HCT116 (cell line): ENCODE results near the gene SERHL2. TPM values are rescaled to one million over a fixed set of nuclear protein-coding genes. Genes with fewer than 3 reads are reported as not detected.

ENCODE experiments used
- ATAC-seq: fragments of 200-7000 bp; cut with Tn5 transposase; 2 replicates; pipeline ENCODE4 v1.9.1; 2020; ENCODE audit warnings: mild to moderate bottlenecking, moderate library complexity
- BruUV-seq: library from RNA; stranded (reverse); fragments of 400-500 nt; replicated peaks from 2 replicates; lab custom pipeline; 2021; lab: Mats Ljungman, UMichigan
- CTCF ChIA-PET: fragments of 300-600 bp; sonication (Branson Sonifier 250); formaldehyde crosslinking; loops from one replicate; lab custom pipeline; 2021; ENCODE audit warnings: antibody characterized with exemption; lab: Charles Lee
- POLR2A ChIA-PET: fragments of 300-600, 350-600 bp; sonication (Branson Sonifier 250); formaldehyde crosslinking; loops from one replicate; lab custom pipeline; 2021; ENCODE audit warnings: antibody characterized with exemption; lab: Charles Lee
- RAD21 ChIA-PET, 2 experiments: fragments of 300-600 bp; sonication (Branson Sonifier 250); formaldehyde crosslinking; loops; one replicate each; lab custom pipeline; 2023; ENCODE audit warnings: low total read pairs in 2 of 2; ENCODE audit not compliant: uncharacterized antibody in 2 of 2, unreplicated experiment in 2 of 2, low non-redundant PET in 1 of 2; lab: Charles Lee
- DNase-seq: peaks from one replicate; pipeline ENCODE4 v3.0.0-alpha.2; 2010; ENCODE audit warnings: low read depth, low spot score
- H2AFZ ChIP-seq: fragments of 200-600 bp; shearing (Covaris generic), sonication (generic); 2 replicates; pipeline ENCODE4 v1.6.1; 2017; ENCODE audit warnings: low read depth, mixed run types, mixed read lengths, antibody characterized with exemption, low read length; ENCODE audit not compliant: poor library complexity, severe bottlenecking
- H3K27ac ChIP-seq: 2 replicates; pipeline ENCODE4 v1.5.1; 2012; ENCODE audit warnings: low read depth, low read length
- H3K27me3 ChIP-seq: fragments of 200-600 bp; sonication (generic); 2 replicates; pipeline ENCODE4 v1.6.1; 2016; ENCODE audit warnings: mixed run types, low read length, mixed read lengths; ENCODE audit not compliant: insufficient read depth
- H3K36me3 ChIP-seq, 2 experiments: fragments of 200-500 bp in 1 of 2; fragments of 200-600 bp in 1 of 2; sonication (Bioruptor generic) in 1 of 2; sonication (generic) in 1 of 2; 2 replicates each; pipeline versions ENCODE4 v1.5.1 to v1.6.1; 2014 to 2016; ENCODE audit warnings: low read length in 2 of 2, inconsistent platforms in 1 of 2, mixed read lengths in 1 of 2, mixed run types in 1 of 2; ENCODE audit not compliant: insufficient read depth in 2 of 2, control insufficient read depth in 1 of 2
- H3K4me1 ChIP-seq, 2 experiments: fragments of 200-600 bp in 1 of 2; sonication (generic) in 1 of 2; 2 replicates each; pipeline versions ENCODE4 v1.5.1 to v1.6.1; 2012 to 2017; ENCODE audit warnings: low read length in 2 of 2, inconsistent platforms in 1 of 2, mild to moderate bottlenecking in 1 of 2, mixed read lengths in 1 of 2, mixed run types in 1 of 2, moderate library complexity in 1 of 2; ENCODE audit not compliant: insufficient read depth in 2 of 2, control insufficient read depth in 1 of 2
- H3K4me2 ChIP-seq: fragments of 200-600 bp; sonication (generic); 2 replicates; pipeline ENCODE4 v1.6.1; 2017; ENCODE audit warnings: mixed run types, low read length, mixed read lengths
- H3K4me3 ChIP-seq, 2 experiments: fragments of 200-600 bp in 1 of 2; sonication (generic) in 1 of 2; replicated peaks in 1 of 2; 2 replicates each; pipeline ENCODE4 v1.5.1; 2011 to 2016; ENCODE audit warnings: low read length in 2 of 2, control low read depth in 1 of 2, low read depth in 1 of 2, mild to moderate bottlenecking in 1 of 2, mixed read lengths in 1 of 2, mixed run types in 1 of 2
- H3K79me2 ChIP-seq: fragments of 200-600 bp; sonication (generic); 2 replicates; pipeline ENCODE4 v1.6.1; 2017; ENCODE audit warnings: mild to moderate bottlenecking, mixed run types, low read length, moderate library complexity, mixed read lengths; ENCODE audit not compliant: insufficient read depth
- H3K9ac ChIP-seq: fragments of 200-600 bp; sonication (generic); 2 replicates; pipeline ENCODE4 v1.6.1; 2016; ENCODE audit warnings: low read length, mixed read lengths
- H3K9me2 ChIP-seq: fragments of 200-600 bp; sonication (generic), shearing (Covaris generic); 2 replicates; pipeline ENCODE4 v1.6.1; 2017; ENCODE audit warnings: mixed run types, mild to moderate bottlenecking, moderate library complexity; ENCODE audit not compliant: insufficient read depth
- H3K9me3 ChIP-seq, 2 experiments: fragments of 200-500 bp in 1 of 2; fragments of 200-600 bp in 1 of 2; sonication (Bioruptor generic) in 1 of 2; sonication (generic) in 1 of 2; 2 replicates each; pipeline ENCODE4 v1.6.1; 2014 to 2017; ENCODE audit warnings: low read length in 2 of 2, mixed read lengths in 2 of 2, inconsistent platforms in 1 of 2, low read depth in 1 of 2, mild to moderate bottlenecking in 1 of 2, mixed run types in 1 of 2, moderate library complexity in 1 of 2; ENCODE audit not compliant: control insufficient read depth in 1 of 2, insufficient read depth in 1 of 2
- H4K20me1 ChIP-seq: fragments of 200-600 bp; sonication (generic), shearing (Covaris generic); 2 replicates; pipeline ENCODE4 v1.6.1; 2017; ENCODE audit warnings: mixed run types, mild to moderate bottlenecking, moderate library complexity; ENCODE audit not compliant: insufficient read depth
- CBX3 ChIP-seq: IDR thresholded peaks from 2 replicates; pipeline ENCODE4 v1.6.1; 2012; ENCODE audit warnings: low read depth
- CTCF ChIP-seq, 3 experiments: fragments of 200-600 bp in 1 of 3; sonication (generic) in 1 of 3; IDR thresholded peaks in 2 of 3; conservative IDR thresholded peaks in 1 of 3; 2 replicates each; pipeline ENCODE4 v1.5.1; 2012 to 2017; ENCODE audit warnings: low read depth in 2 of 3, low read length in 2 of 3, antibody characterized with exemption in 1 of 3, borderline replicate concordance in 1 of 3, control low read depth in 1 of 3, mild to moderate bottlenecking in 1 of 3, mixed read lengths in 1 of 3, mixed run types in 1 of 3, moderate library complexity in 1 of 3; ENCODE audit not compliant: insufficient read depth in 1 of 3
- EZH2phosphoT487 ChIP-seq: fragments of 200-600 bp; IDR thresholded peaks from 2 replicates; pipeline ENCODE4 v1.6.1; 2018; ENCODE audit warnings: antibody characterized with exemption, borderline replicate concordance
- JUND ChIP-seq: IDR thresholded peaks from 2 replicates; pipeline ENCODE4 v1.6.1; 2012
- MAX ChIP-seq: IDR thresholded peaks from 2 replicates; pipeline ENCODE4 v1.6.1; 2012
- POLR2A ChIP-seq: IDR thresholded peaks from 2 replicates; pipeline ENCODE4 v1.7.0; 2011; ENCODE audit warnings: borderline replicate concordance; ENCODE audit not compliant: insufficient read depth, insufficient read length; ENCODE audit errors: extremely low read depth
- POLR2AphosphoS5 ChIP-seq: IDR thresholded peaks from 2 replicates; pipeline ENCODE4 v1.6.1; 2011; ENCODE audit warnings: mild to moderate bottlenecking, low read depth, low read length, moderate library complexity
- SP1 ChIP-seq: IDR thresholded peaks from 2 replicates; pipeline ENCODE4 v1.6.1; 2012; ENCODE audit warnings: low read depth
- SRF ChIP-seq: IDR thresholded peaks from 2 replicates; pipeline ENCODE4 v1.6.1; 2012; ENCODE audit warnings: low read depth
- YY1 ChIP-seq: IDR thresholded peaks from 2 replicates; pipeline ENCODE4 v1.6.1; 2011; ENCODE audit warnings: low read length, low read depth, moderate library complexity, mild to moderate bottlenecking; ENCODE audit not compliant: insufficient replicate concordance; ENCODE audit errors: extremely low read depth
- intact Hi-C: fragments of 100-400 bp; cut with micrococcal nuclease; formaldehyde crosslinking; loops from 2 replicates; pipeline ENCODE4 v1.10.0; 2022
- total RNA-seq: library from RNA; stranded (reverse); gene quantifications from one replicate; pipeline ENCODE4 v1.2.1, GENCODE V29; 2021; ENCODE audit not compliant: unreplicated experiment

The SERHL2 gene
- total RNA-seq, 1 experiment from 2014 or later: not detected

- Histone ChIP-seq H3K27me3 (no peaks in the 10 kb centered on the region), H3K9ac (no peak overlapping the region), H3K9me3 (no peaks in the 10 kb centered on the region), H4K20me1 (no peaks in the 10 kb centered on the region), H3K36me3 (peaks cover 57 to 65% of the 10 kb centered on the region in 2 experiments; a peak in 3 of 4 replicates), H3K4me3 (no peak overlapping the region), H2AFZ (no peak overlapping the region), H3K4me1 (peaks cover 0 to 2% of the 10 kb centered on the region in 2 experiments; a peak in 1 of 4 replicates), H3K27ac (no peak overlapping the region), H3K9me2 (no peaks in the 10 kb centered on the region), H3K4me2 (no peak overlapping the region), H3K79me2 (peaks cover 29% of the 10 kb centered on the region; the same call in 1 of the 2 replicates)
- CTCF ChIA-PET: no interaction called here
- DNase-seq (no peak), ATAC-seq (no peak)
- POLR2A ChIA-PET: no interaction called here
- no peak for TF ChIP-seq POLR2AphosphoS5
- no peak for TF ChIP-seq JUND
- no peak for TF ChIP-seq SP1
- no peak for TF ChIP-seq POLR2A
- TF ChIP-seq MAX: no peak
- no peak for TF ChIP-seq YY1
- TF ChIP-seq SRF: no peak
- TF ChIP-seq CBX3: no peak
- no peak for TF ChIP-seq CTCF (IDR thresholded peaks at IDR 0.05 in 2 of 3, conservative IDR thresholded peaks at IDR 0.05 in 1 of 3; ENCODE audit: borderline replicate concordance in 1 of 3, insufficient read depth in 1 of 3, low read depth in 2 of 3, low read length in 2 of 3)
- no peak for TF ChIP-seq EZH2phosphoT487
- no TSS peak for BruUV-seq
- RAD21 ChIA-PET: no interaction called here
- intact Hi-C loops: no loop called here
Observed at GRCh38 chr22:42587588-42588175, 33.9 kb downstream of the SERHL2 start.
